HepG2 (cell line): Measurements from ENCODE around the gene MAP2K1. TPM values are rescaled to one million over a fixed set of nuclear protein-coding genes. Genes with fewer than 3 reads are reported as not detected.
A peak's percentile ranks its signal among the peaks of the same experiment; 100 is the strongest.

Experiments used
- ARNT ChIP-seq: fragments of 450-650 bp; IDR thresholded peaks from 2 replicates; pipeline ENCODE4 v1.6.1; 2017
- ATM ChIP-seq: fragments of 450-650 bp; IDR thresholded peaks from 2 replicates; pipeline ENCODE4 v1.7.1; 2017; ENCODE audit warnings: mild to moderate bottlenecking, borderline replicate concordance
- CENPT ChIP-seq: sonication (generic); formaldehyde crosslinking; IDR thresholded peaks from 2 replicates; pipeline ENCODE4 v1.8.0; 2022; ENCODE audit warnings: low read depth, mild to moderate bottlenecking, moderate library complexity, missing genetic modification reagents
- DNMT1 ChIP-seq: sonication (generic); formaldehyde crosslinking; IDR thresholded peaks from 2 replicates; pipeline ENCODE4 v1.5.1; 2020; ENCODE audit warnings: mild to moderate bottlenecking, missing genetic modification reagents
- ELF1 ChIP-seq: sonication (generic); formaldehyde crosslinking; IDR thresholded peaks from 2 replicates; pipeline ENCODE4 v1.4.0; 2020; ENCODE audit warnings: missing genetic modification reagents
- FOXK1 ChIP-seq: sonication (generic); formaldehyde crosslinking; IDR thresholded peaks from 2 replicates; pipeline ENCODE4 v1.4.0; 2020; ENCODE audit warnings: low read depth, missing genetic modification reagents, borderline replicate concordance
- HCFC1 ChIP-seq: fragments of 150-350 bp; IDR thresholded peaks from 2 replicates; pipeline ENCODE4 v1.6.1; 2014; ENCODE audit warnings: low read depth, low read length
- KAT2B ChIP-seq: fragments of 150-350 bp; IDR thresholded peaks from 2 replicates; pipeline ENCODE4 v1.6.1; 2014; ENCODE audit warnings: low read depth, low read length, borderline replicate concordance
- KDM5B ChIP-seq: sonication (generic); formaldehyde crosslinking; IDR thresholded peaks from 2 replicates; pipeline ENCODE4 v1.4.0; 2020; ENCODE audit warnings: missing genetic modification reagents, mild to moderate bottlenecking, borderline replicate concordance
- KLF6 ChIP-seq: IDR thresholded peaks from 2 replicates; pipeline ENCODE4 v1.8.0; 2016; ENCODE audit warnings: missing biosample characterization, missing genetic modification reagents
- POLR2G ChIP-seq: fragments of 200-400 bp; formaldehyde crosslinking; IDR thresholded peaks from 2 replicates; pipeline ENCODE4 v1.6.1; 2018; ENCODE audit warnings: mild to moderate bottlenecking, low read depth, low read length, moderate library complexity
- RARG ChIP-seq: sonication (generic); formaldehyde crosslinking; IDR thresholded peaks from 2 replicates; pipeline ENCODE4 v1.4.0; 2020; ENCODE audit warnings: low read depth, mild to moderate bottlenecking, missing genetic modification reagents
- SNAI1 ChIP-seq: sonication (generic); formaldehyde crosslinking; IDR thresholded peaks from 2 replicates; pipeline ENCODE4 v1.5.0; 2020; ENCODE audit warnings: mild to moderate bottlenecking, missing genetic modification reagents, borderline replicate concordance
- ZNF136 ChIP-seq: sonication (generic); formaldehyde crosslinking; IDR thresholded peaks from 2 replicates; pipeline ENCODE4 v1.8.1; 2022; ENCODE audit warnings: low read depth, mild to moderate bottlenecking, moderate library complexity, missing genetic modification reagents
- ZNF138 ChIP-seq: sonication (generic); formaldehyde crosslinking; IDR thresholded peaks from 2 replicates; pipeline ENCODE4 v1.5.0; 2020; ENCODE audit warnings: mild to moderate bottlenecking, low read depth, missing genetic modification reagents
- ZNF329 ChIP-seq: sonication (generic); formaldehyde crosslinking; IDR thresholded peaks from 2 replicates; pipeline ENCODE4 v1.9.0; 2021; ENCODE audit warnings: low read depth, mild to moderate bottlenecking, missing genetic modification reagents
- ZNF547 ChIP-seq: sonication (generic); formaldehyde crosslinking; IDR thresholded peaks from 2 replicates; pipeline ENCODE4 v1.5.1; 2020; ENCODE audit warnings: mild to moderate bottlenecking, missing genetic modification reagents
- ZNF749 ChIP-seq: sonication (generic); formaldehyde crosslinking; IDR thresholded peaks from 2 replicates; pipeline ENCODE4 v1.8.0; 2022; ENCODE audit warnings: mild to moderate bottlenecking, missing genetic modification reagents, moderate library complexity, borderline replicate concordance
- ZSCAN25 ChIP-seq: sonication (generic); formaldehyde crosslinking; IDR thresholded peaks from 2 replicates; pipeline ENCODE4 v1.8.0; 2022; ENCODE audit warnings: mild to moderate bottlenecking, missing genetic modification reagents
- polyA plus RNA-seq, 8 experiments: library from polyadenylated mRNA; depleted of rRNA in 3 of 8; stranded (reverse) in 7 of 8; unstranded in 1 of 8; fragments of >200 nt; fragmentation: Illumina TruSeq in 4 of 8; extraction: Trizol in 4 of 8; gene quantifications; 2 replicates each; pipeline versions ENCODE4 v1.2.1 to v1.2.3, GENCODE V29; 2011 to 2016; ENCODE audit warnings: low read depth in 4 of 8, missing spikeins in 1 of 8, mixed read lengths in 1 of 8; ENCODE audit not compliant: insufficient read depth in 1 of 8
- total RNA-seq, 5 experiments: library from RNA; depleted of rRNA; stranded (reverse); fragments of >200 nt; fragmentation: Illumina TruSeq; extraction: Trizol; gene quantifications; 2 replicates each; pipeline ENCODE4 v1.2.3, GENCODE V29; 2016; ENCODE audit warnings: low read depth in 1 of 5
- TF ChIP-seq, protein P1 (sequence below): IDR thresholded peaks from 2 replicates; pipeline ENCODE4 v1.6.1; 2016; ENCODE audit warnings: missing compliant biosample characterization, missing genetic modification reagents, borderline replicate concordance
- TF ChIP-seq, protein P2 (sequence below): sonication (generic); formaldehyde crosslinking; IDR thresholded peaks from 2 replicates; pipeline ENCODE4 v1.5.1; 2020; ENCODE audit warnings: mild to moderate bottlenecking, missing genetic modification reagents, borderline replicate concordance
- TF ChIP-seq, protein P3 (sequence below): sonication (generic); formaldehyde crosslinking; IDR thresholded peaks from 2 replicates; pipeline ENCODE4 v1.4.0; 2020; ENCODE audit warnings: mild to moderate bottlenecking, missing genetic modification reagents
- TF ChIP-seq, protein P4 (sequence below): sonication (generic); formaldehyde crosslinking; IDR thresholded peaks from 2 replicates; pipeline ENCODE4 v1.4.0; 2020; ENCODE audit warnings: mild to moderate bottlenecking, low read depth, missing genetic modification reagents
- TF ChIP-seq, protein P5 (sequence below): sonication (generic); formaldehyde crosslinking; IDR thresholded peaks from 2 replicates; pipeline ENCODE4 v1.4.0; 2020; ENCODE audit warnings: missing genetic modification reagents
- TF ChIP-seq, protein P6 (sequence below): sonication (generic); formaldehyde crosslinking; IDR thresholded peaks from 2 replicates; pipeline ENCODE4 v1.4.0; 2020; ENCODE audit warnings: missing genetic modification reagents

Gene MAP2K1
- total and polyA plus RNA-seq, 2 of the 13 experiments (the other 11 are each of a cell fraction or from before 2014, with no cell fraction given), result 24.1 to 49.2 TPM

DNA sequence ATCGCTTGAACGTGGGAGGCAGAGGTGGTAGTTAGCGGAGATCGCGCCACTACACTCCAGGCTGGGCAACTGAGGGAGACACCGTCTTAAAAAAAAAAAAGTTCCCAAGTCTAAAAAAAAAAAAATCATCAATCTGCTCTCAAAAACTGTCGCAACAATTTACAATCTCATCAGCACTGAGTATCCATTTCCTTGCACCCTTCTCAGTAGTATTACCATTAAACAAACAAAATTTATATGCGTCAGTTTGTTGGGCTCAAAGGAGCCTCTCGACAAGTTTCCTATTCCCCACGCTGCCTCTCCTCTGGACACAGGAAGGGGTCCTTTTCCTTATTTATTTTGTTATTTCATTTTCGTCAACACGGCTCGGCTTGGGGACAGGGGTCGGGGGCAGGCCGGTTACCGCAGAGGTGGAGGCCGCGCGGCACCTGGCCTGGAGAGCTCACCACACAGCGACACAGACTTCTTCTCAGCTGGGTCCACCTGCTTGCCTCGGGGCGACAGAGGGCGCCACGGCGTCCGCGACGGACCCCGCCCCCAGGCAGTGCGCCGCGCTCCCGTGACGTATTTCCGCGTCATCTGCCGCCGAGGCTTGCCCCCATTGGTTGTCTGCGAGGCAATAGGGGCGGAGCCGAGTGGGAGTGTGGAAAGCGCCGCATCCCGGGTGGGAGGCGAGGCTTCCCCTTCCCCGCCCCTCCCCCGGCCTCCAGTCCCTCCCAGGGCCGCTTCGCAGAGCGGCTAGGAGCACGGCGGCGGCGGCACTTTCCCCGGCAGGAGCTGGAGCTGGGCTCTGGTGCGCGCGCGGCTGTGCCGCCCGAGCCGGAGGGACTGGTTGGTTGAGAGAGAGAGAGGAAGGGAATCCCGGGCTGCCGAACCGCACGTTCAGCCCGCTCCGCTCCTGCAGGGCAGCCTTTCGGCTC is at the start of gene MAP2K1 (continued):
- TF ChIP-seq, protein P1, sequence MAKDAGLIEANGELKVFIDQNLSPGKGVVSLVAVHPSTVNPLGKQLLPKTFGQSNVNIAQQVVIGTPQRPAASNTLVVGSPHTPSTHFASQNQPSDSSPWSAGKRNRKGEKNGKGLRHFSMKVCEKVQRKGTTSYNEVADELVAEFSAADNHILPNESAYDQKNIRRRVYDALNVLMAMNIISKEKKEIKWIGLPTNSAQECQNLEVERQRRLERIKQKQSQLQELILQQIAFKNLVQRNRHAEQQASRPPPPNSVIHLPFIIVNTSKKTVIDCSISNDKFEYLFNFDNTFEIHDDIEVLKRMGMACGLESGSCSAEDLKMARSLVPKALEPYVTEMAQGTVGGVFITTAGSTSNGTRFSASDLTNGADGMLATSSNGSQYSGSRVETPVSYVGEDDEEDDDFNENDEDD (CRISPR knock-in tag), result peak; percentile 78; the same call in 1 of the 2 replicates
- TF ChIP-seq ZNF138 (CRISPR knock-in tag) (no peak), RARG (CRISPR knock-in tag) (no peak), FOXK1 (CRISPR knock-in tag) (peak; percentile 94; the same call in 1 of the 2 replicates), KLF6 (0 out of 2 replicates have a peak, but pooled peaks have one; percentile 26), ARNT (no peak), ZNF136 (CRISPR knock-in tag) (no peak), SNAI1 (CRISPR knock-in tag) (no peak), ZSCAN25 (CRISPR knock-in tag) (no peak), ATM (no peak), ZNF547 (CRISPR knock-in tag) (no peak), ELF1 (CRISPR knock-in tag) (peak; percentile 75), ZNF329 (CRISPR knock-in tag) (peak; percentile 72; the same call in 1 of the 2 replicates), ZNF749 (CRISPR knock-in tag) (no peak; the same call in 1 of the 2 replicates), HCFC1 (peak; percentile 52), KAT2B (no peak), POLR2G (peak; percentile 82), CENPT (no peak), KDM5B (CRISPR knock-in tag) (0 out of 2 replicates have a peak, but pooled peaks have one; percentile 10), DNMT1 (CRISPR knock-in tag) (peak; percentile 54; the same call in 1 of the 2 replicates)
- TF ChIP-seq, protein P2, sequence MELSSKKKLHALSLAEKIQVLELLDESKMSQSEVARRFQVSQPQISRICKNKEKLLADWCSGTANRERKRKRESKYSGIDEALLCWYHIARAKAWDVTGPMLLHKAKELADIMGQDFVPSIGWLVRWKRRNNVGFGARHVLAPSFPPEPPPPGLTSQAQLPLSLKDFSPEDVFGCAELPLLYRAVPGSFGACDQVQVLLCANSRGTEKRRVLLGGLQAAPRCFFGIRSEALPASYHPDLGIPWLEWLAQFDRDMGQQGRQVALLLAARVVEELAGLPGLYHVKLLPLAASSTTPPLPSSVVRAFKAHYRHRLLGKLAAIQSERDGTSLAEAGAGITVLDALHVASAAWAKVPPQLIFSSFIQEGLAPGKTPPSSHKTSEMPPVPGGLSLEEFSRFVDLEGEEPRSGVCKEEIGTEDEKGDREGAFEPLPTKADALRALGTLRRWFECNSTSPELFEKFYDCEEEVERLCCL, result no peak
- TF ChIP-seq, protein P3, sequence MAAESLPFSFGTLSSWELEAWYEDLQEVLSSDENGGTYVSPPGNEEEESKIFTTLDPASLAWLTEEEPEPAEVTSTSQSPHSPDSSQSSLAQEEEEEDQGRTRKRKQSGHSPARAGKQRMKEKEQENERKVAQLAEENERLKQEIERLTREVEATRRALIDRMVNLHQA (CRISPR knock-in tag), result no peak
- TF ChIP-seq, protein P4, sequence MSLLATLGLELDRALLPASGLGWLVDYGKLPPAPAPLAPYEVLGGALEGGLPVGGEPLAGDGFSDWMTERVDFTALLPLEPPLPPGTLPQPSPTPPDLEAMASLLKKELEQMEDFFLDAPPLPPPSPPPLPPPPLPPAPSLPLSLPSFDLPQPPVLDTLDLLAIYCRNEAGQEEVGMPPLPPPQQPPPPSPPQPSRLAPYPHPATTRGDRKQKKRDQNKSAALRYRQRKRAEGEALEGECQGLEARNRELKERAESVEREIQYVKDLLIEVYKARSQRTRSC, result no peak
- TF ChIP-seq, protein P5, sequence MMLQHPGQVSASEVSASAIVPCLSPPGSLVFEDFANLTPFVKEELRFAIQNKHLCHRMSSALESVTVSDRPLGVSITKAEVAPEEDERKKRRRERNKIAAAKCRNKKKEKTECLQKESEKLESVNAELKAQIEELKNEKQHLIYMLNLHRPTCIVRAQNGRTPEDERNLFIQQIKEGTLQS (CRISPR knock-in tag), result no peak
- TF ChIP-seq, protein P6, sequence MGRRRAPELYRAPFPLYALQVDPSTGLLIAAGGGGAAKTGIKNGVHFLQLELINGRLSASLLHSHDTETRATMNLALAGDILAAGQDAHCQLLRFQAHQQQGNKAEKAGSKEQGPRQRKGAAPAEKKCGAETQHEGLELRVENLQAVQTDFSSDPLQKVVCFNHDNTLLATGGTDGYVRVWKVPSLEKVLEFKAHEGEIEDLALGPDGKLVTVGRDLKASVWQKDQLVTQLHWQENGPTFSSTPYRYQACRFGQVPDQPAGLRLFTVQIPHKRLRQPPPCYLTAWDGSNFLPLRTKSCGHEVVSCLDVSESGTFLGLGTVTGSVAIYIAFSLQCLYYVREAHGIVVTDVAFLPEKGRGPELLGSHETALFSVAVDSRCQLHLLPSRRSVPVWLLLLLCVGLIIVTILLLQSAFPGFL (CRISPR knock-in tag), result no peak
